Measurements from ENCODE around the gene TSPAN8. TPM values are rescaled to one million over a fixed set of nuclear protein-coding genes. Genes with fewer than 3 reads are reported as not detected.
"Not testable (repeated sequence)": the region's sequence is repeated elsewhere in the genome, so short reads cannot be mapped to it uniquely, and the experiment has no call there.

TSPAN8 gene
- total and polyA plus RNA-seq, 4 donors, result 1.4 to 187 (median 11.9) TPM

- Histone ChIP-seq H3K9me3 (ENCODE audit: control insufficient read depth, low read length) (no peaks in the 10 kb centered on the region), H3K36me3 (ENCODE audit: control insufficient read depth in 1 of 2, insufficient read depth in 2 of 2, low read length in 1 of 2) (no peaks in the 10 kb centered on the region), H3K4me1 (ENCODE audit: control insufficient read depth in 1 of 2, insufficient read depth in 2 of 2, low read length in 2 of 2) (peaks cover 2 to 3% of the 10 kb centered on the region in 2 donors), H3K27me3 (ENCODE audit: control insufficient read depth in 1 of 2, insufficient read depth in 2 of 2, low read length in 1 of 2) (no peaks in the 10 kb centered on the region), H3K27ac (ENCODE audit: low read depth in 1 of 2, low read length in 2 of 2) (no peak overlapping the region), H3K4me3 (ENCODE audit: low read length in 2 of 2) (no peak overlapping the region)
- ATAC-seq (ENCODE audit: low FRiP score), result no peak
- no peak for DNase-seq
- intact Hi-C loops (cut with DNase I), result no loop called here
- WGBS, 2 donors, result 88 to 89% methylated on average over 4 of the region's 4 CpGs
Observed at GRCh38 chr12:71160585-71160984, 2.8 kb upstream of the TSPAN8 start.

DNA sequence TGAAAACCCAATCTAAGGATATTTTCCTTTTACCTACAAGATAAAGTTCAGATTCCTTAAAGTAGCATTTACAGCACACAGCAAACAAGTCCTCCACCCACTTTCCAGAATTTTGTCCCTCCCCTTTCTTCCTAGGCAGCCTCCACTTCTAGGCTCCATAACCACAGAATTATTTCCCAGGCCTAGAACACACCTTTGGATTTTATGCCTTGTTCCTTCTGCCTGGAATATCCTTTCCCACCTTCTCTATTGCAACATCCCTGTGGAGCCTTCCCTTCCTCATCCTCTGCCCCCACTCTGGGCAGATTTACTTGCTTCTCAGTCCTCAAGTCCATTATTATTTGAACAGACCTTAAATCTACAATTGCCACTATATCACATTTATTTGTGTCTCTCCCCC, 2.1 kb upstream of the TSPAN8 start:
- Histone ChIP-seq H3K27me3 (ENCODE audit: control insufficient read depth in 1 of 2, insufficient read depth in 2 of 2, low read length in 1 of 2) (no peaks in the 10 kb centered on the region), H3K27ac (ENCODE audit: low read depth in 1 of 2, low read length in 2 of 2) (no peak overlapping the region), H3K36me3 (ENCODE audit: control insufficient read depth in 1 of 2, insufficient read depth in 2 of 2, low read length in 1 of 2) (no peaks in the 10 kb centered on the region), H3K4me3 (ENCODE audit: low read length in 2 of 2) (no peak overlapping the region), H3K4me1 (ENCODE audit: control insufficient read depth in 1 of 2, insufficient read depth in 2 of 2, low read length in 2 of 2) (peaks cover 2 to 3% of the 10 kb centered on the region in 2 donors), H3K9me3 (ENCODE audit: control insufficient read depth, low read length) (no peaks in the 10 kb centered on the region)
- intact Hi-C loops (cut with DNase I), result no loop called here
- DNase-seq (no peak), ATAC-seq (ENCODE audit: low FRiP score) (no peak)

DNA sequence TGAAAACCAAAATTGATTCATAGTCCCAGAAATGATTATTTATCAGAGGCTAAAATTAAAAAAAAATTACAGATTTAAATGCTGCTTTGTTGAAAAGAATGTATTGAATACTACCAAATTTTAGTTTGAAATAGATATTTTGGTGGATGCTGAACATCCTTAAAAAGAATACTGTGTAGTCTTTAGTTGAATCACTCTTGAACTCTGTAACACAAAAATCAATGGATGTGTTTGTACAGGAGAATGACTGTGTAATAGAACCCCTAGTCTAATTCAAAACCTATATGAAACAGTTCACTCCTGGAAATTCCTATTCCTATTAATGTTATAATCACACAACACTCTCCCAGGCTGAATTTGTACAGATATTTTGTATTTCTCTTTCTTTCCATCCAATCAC, 1.5 kb upstream of the TSPAN8 start:
- ATAC-seq (ENCODE audit: low FRiP score) (no peak), DNase-seq (no peak)
- intact Hi-C loops (cut with DNase I), result no loop called here
- Histone ChIP-seq H3K4me3 (ENCODE audit: low read length in 2 of 2) (no peak overlapping the region), H3K27me3 (ENCODE audit: control insufficient read depth in 1 of 2, insufficient read depth in 2 of 2, low read length in 1 of 2) (no peaks in the 10 kb centered on the region), H3K27ac (ENCODE audit: low read depth in 1 of 2, low read length in 2 of 2) (no peak overlapping the region), H3K4me1 (ENCODE audit: control insufficient read depth in 1 of 2, insufficient read depth in 2 of 2, low read length in 2 of 2) (peaks cover 2 to 3% of the 10 kb centered on the region in 2 donors), H3K9me3 (ENCODE audit: control insufficient read depth, low read length) (no peaks in the 10 kb centered on the region), H3K36me3 (ENCODE audit: control insufficient read depth in 1 of 2, insufficient read depth in 2 of 2, low read length in 1 of 2) (no peaks in the 10 kb centered on the region)

- no peaks in the 10 kb centered on the region for H3K27me3 ChIP-seq (ENCODE audit: control insufficient read depth in 1 of 2, insufficient read depth in 2 of 2, low read length in 1 of 2)
- H3K9me3 ChIP-seq (ENCODE audit: control insufficient read depth, low read length), result no peaks in the 10 kb centered on the region
- DNase-seq (no peak), ATAC-seq (ENCODE audit: low FRiP score) (no peak)
- H3K4me3 ChIP-seq (ENCODE audit: low read length in 2 of 2), result no peak overlapping the region
- H3K4me1 ChIP-seq (ENCODE audit: control insufficient read depth in 1 of 2, insufficient read depth in 2 of 2, low read length in 2 of 2), result peaks cover 2 to 3% of the 10 kb centered on the region in 2 donors
- no peaks in the 10 kb centered on the region for H3K36me3 ChIP-seq (ENCODE audit: control insufficient read depth in 1 of 2, insufficient read depth in 2 of 2, low read length in 1 of 2)
- intact Hi-C loops (cut with DNase I), result no loop called here
- WGBS, 2 donors, result 8 to 12% methylated on average over 4 of the region's 4 CpGs
- H3K27ac ChIP-seq (ENCODE audit: low read depth in 1 of 2, low read length in 2 of 2), result no peak overlapping the region
Observed at GRCh38 chr12:71158361-71158882, 623 bp upstream of the TSPAN8 start.

DNA sequence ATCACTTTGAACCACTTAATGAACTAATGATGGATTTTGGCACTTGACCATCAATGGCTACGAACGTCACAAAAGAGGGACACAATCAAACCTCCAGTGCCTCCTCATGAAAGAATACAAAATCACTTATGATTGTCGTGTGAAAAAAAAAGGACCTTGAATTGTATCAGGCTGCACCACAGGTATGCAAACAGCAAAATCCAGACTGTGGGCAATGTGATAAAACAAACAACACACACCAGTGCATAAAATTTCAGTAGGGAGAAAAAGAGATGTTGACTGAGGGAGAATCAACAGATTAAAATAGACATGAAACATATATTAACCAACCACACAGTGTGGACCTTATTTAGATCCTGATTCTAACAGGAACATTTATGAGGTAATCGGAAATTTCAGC, 2.6 kb downstream of the TSPAN8 start:
- Histone ChIP-seq H3K4me3 (ENCODE audit: low read length in 2 of 2) (no peak overlapping the region), H3K4me1 (ENCODE audit: control insufficient read depth in 1 of 2, insufficient read depth in 2 of 2, low read length in 2 of 2) (peaks cover 2 to 3% of the 10 kb centered on the region in 2 donors), H3K27ac (ENCODE audit: low read depth in 1 of 2, low read length in 2 of 2) (no peak overlapping the region), H3K27me3 (ENCODE audit: control insufficient read depth in 1 of 2, insufficient read depth in 2 of 2, low read length in 1 of 2) (no peaks in the 10 kb centered on the region), H3K36me3 (ENCODE audit: control insufficient read depth in 1 of 2, insufficient read depth in 2 of 2, low read length in 1 of 2) (no peaks in the 10 kb centered on the region), H3K9me3 (ENCODE audit: control insufficient read depth, low read length) (no peaks in the 10 kb centered on the region)
- DNase-seq (no peak), ATAC-seq (ENCODE audit: low FRiP score) (no peak)
- intact Hi-C loops (cut with DNase I), result no loop called here
- 81 to 86% methylated on average over 4 of the region's 4 CpGs for WGBS, 2 donors

DNA sequence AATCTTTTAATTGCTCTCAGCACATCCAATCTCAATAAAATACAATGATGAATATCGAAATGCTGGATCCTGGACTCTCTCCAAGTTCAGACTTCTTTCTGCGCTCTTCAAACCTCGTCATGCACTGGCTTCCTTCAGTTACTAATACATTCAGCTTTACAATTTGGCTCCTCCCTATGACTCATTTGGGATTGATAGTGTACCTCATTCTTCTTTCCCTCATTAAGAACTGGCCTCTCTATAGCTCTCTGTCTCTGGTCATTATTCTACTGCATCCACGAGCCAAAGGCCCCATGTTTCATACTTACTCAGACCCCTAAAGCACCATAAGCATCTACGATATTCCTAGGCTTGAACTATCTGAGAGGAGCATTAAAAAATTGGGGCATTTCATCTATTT, 4.9 kb downstream of the TSPAN8 start:
- Histone ChIP-seq H3K27ac (ENCODE audit: low read depth in 1 of 2, low read length in 2 of 2) (no peak overlapping the region), H3K27me3 (ENCODE audit: control insufficient read depth in 1 of 2, insufficient read depth in 2 of 2, low read length in 1 of 2) (no peaks in the 10 kb centered on the region), H3K9me3 (ENCODE audit: control insufficient read depth, low read length) (no peaks in the 10 kb centered on the region), H3K4me1 (ENCODE audit: control insufficient read depth in 1 of 2, insufficient read depth in 2 of 2, low read length in 2 of 2) (peaks cover 0 to under 1% of the 10 kb centered on the region in 2 donors), H3K36me3 (ENCODE audit: control insufficient read depth in 1 of 2, insufficient read depth in 2 of 2, low read length in 1 of 2) (no peaks in the 10 kb centered on the region), H3K4me3 (ENCODE audit: low read length in 2 of 2) (no peak overlapping the region)
- DNase-seq (no peak), ATAC-seq (ENCODE audit: low FRiP score) (no peak)
- intact Hi-C loops (cut with DNase I), result no loop called here
- WGBS, 2 donors, result 90 to 92% methylated on average over 5 of the region's 5 CpGs

- WGBS, 2 donors, result 82 to 90% methylated on average over 5 of the region's 5 CpGs
- H3K4me3 ChIP-seq (ENCODE audit: low read length in 2 of 2); H3K9me3 ChIP-seq (ENCODE audit: control insufficient read depth, low read length); DNase-seq; ATAC-seq (ENCODE audit: low FRiP score); H3K27me3 ChIP-seq (ENCODE audit: control insufficient read depth in 1 of 2, insufficient read depth in 2 of 2, low read length in 1 of 2); H3K27ac ChIP-seq (ENCODE audit: low read depth in 1 of 2, low read length in 2 of 2); intact Hi-C loops (cut with DNase I); H3K4me1 ChIP-seq (ENCODE audit: control insufficient read depth in 1 of 2, insufficient read depth in 2 of 2, low read length in 2 of 2); H3K36me3 ChIP-seq (ENCODE audit: control insufficient read depth in 1 of 2, insufficient read depth in 2 of 2, low read length in 1 of 2): not testable (repeated sequence)
Observed at GRCh38 chr12:71150041-71150440, 7.8 kb downstream of the TSPAN8 start.

DNA sequence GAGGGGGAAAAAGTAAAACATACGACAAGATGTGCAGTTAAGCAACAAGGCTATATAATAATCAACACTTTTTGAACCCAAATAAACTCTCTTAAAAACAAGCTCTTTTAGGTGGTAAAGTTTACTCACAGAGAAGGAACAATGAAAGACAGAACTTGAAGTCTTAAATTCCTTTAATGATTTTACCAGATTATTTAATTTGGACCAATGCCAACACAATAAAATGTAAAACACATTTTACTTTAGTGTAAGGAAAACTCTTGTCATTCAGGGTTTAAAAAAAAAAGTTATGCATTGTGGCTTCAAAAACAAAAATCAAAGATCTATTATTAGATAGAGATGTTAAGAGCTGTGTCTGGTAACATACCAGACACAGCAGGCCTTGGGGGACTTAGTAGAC, 13.1 kb downstream of the TSPAN8 start:
- Histone ChIP-seq H3K4me3 (ENCODE audit: low read length in 2 of 2) (no peak overlapping the region), H3K9me3 (ENCODE audit: control insufficient read depth, low read length) (no peaks in the 10 kb centered on the region), H3K4me1 (ENCODE audit: control insufficient read depth in 1 of 2, insufficient read depth in 2 of 2, low read length in 2 of 2) (peaks cover 0 to 11% of the 10 kb centered on the region in 2 donors), H3K27me3 (ENCODE audit: control insufficient read depth in 1 of 2, insufficient read depth in 2 of 2, low read length in 1 of 2) (no peaks in the 10 kb centered on the region), H3K27ac (ENCODE audit: low read depth in 1 of 2, low read length in 2 of 2) (no peak overlapping the region), H3K36me3 (ENCODE audit: control insufficient read depth in 1 of 2, insufficient read depth in 2 of 2, low read length in 1 of 2) (no peaks in the 10 kb centered on the region)
- intact Hi-C loops (cut with DNase I), result no loop called here
- ATAC-seq (ENCODE audit: low FRiP score), result no peak
- WGBS, 2 donors, result 41 to 45% methylated on average over 1 of the region's 1 CpG
- DNase-seq, result no peak

DNA sequence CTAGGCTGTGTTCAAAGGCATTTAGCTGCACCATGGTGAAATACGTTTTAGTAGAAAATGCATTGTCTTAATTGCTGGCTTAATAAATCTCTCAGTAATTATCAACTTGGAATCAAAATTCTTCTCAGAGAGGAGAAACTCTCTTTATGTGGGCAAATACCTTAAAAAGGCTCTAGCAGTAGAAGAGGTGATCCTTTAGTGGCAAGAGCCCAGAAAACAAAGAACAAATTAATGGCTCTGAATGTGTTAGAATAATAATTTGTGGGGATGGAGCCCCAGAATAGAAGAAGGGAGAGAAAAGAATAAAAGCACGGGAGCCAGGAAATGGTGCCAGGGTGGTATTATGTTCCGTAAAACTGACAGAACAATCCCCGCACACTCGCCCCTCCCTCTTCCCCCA, 14.8 kb downstream of the TSPAN8 start:
- intact Hi-C loops (cut with DNase I), result no loop called here
- H3K4me3 ChIP-seq (ENCODE audit: low read length in 2 of 2), result no peak overlapping the region
- H3K27ac ChIP-seq (ENCODE audit: low read depth in 1 of 2, low read length in 2 of 2), result no peak overlapping the region
- H3K4me1 ChIP-seq (ENCODE audit: control insufficient read depth in 1 of 2, insufficient read depth in 2 of 2, low read length in 2 of 2), result peaks cover 0 to 11% of the 10 kb centered on the region in 2 donors
- ATAC-seq (ENCODE audit: low FRiP score) (no peak), DNase-seq (no peak)
- no peaks in the 10 kb centered on the region for H3K27me3 ChIP-seq (ENCODE audit: control insufficient read depth in 1 of 2, insufficient read depth in 2 of 2, low read length in 1 of 2)
- WGBS, 2 donors, result 84% methylated on average over 5 of the region's 5 CpGs
- no peaks in the 10 kb centered on the region for H3K36me3 ChIP-seq (ENCODE audit: control insufficient read depth in 1 of 2, insufficient read depth in 2 of 2, low read length in 1 of 2)
- no peaks in the 10 kb centered on the region for H3K9me3 ChIP-seq (ENCODE audit: control insufficient read depth, low read length)
